H9 (cell line): ENCODE data around the gene PPFIBP1. TPM values are rescaled to one million over a fixed set of nuclear protein-coding genes. Genes with fewer than 3 reads are reported as not detected.
"Not testable (repeated sequence)": the region's sequence is repeated elsewhere in the genome, so short reads cannot be mapped to it uniquely, and the experiment has no call there.

Source experiments
- DNase-seq: peaks from one replicate; pipeline ENCODE4 v3.0.0-alpha.2; 2017
- H2AFZ ChIP-seq: one replicate; pipeline ENCODE4 v1.6.1; 2013; ENCODE audit warnings: mild to moderate bottlenecking, low read length, control low read depth, moderate library complexity
- H2AK5ac ChIP-seq: 2 replicates; pipeline ENCODE4 v1.6.1; 2013; ENCODE audit warnings: low read length, control low read depth, mixed read lengths; ENCODE audit not compliant: insufficient read length
- H2BK120ac ChIP-seq: one replicate; pipeline ENCODE4 v1.6.1; 2013; ENCODE audit warnings: low read depth, mild to moderate bottlenecking, low read length, control low read depth, inconsistent platforms; ENCODE audit not compliant: poor library complexity, severe bottlenecking
- H2BK12ac ChIP-seq: 2 replicates; pipeline ENCODE4 v1.6.1; 2013; ENCODE audit warnings: low read length, control low read depth, mixed read lengths, low read depth; ENCODE audit not compliant: insufficient read length
- H2BK15ac ChIP-seq: 2 replicates; pipeline ENCODE4 v1.6.1; 2013; ENCODE audit warnings: low read depth, low read length, control low read depth
- H2BK20ac ChIP-seq: one replicate; pipeline ENCODE4 v1.6.1; 2013; ENCODE audit warnings: low read depth, mild to moderate bottlenecking, low read length, control low read depth, inconsistent platforms; ENCODE audit not compliant: poor library complexity, severe bottlenecking
- H2BK5ac ChIP-seq: 2 replicates; pipeline ENCODE4 v1.6.1; 2013; ENCODE audit warnings: low read length, control low read depth, mixed read lengths; ENCODE audit not compliant: insufficient read length
- H3K14ac ChIP-seq: 2 replicates; pipeline ENCODE4 v1.6.1; 2013; ENCODE audit warnings: low read length, control low read depth; ENCODE audit not compliant: insufficient read depth
- H3K18ac ChIP-seq: 2 replicates; pipeline ENCODE4 v1.6.1; 2013; ENCODE audit warnings: low read depth, mild to moderate bottlenecking, mixed read lengths, low read length, control low read depth; ENCODE audit not compliant: insufficient read length
- H3K23ac ChIP-seq: 2 replicates; pipeline ENCODE4 v1.6.1; 2013; ENCODE audit warnings: low read length, control low read depth, mixed read lengths, low read depth; ENCODE audit not compliant: insufficient read length
- H3K23me2 ChIP-seq: 2 replicates; pipeline ENCODE4 v1.6.1; 2013; ENCODE audit warnings: low read depth, mild to moderate bottlenecking, mixed read lengths, low read length, control low read depth; ENCODE audit not compliant: insufficient read length, poor library complexity, severe bottlenecking
- H3K27ac ChIP-seq: 2 replicates; pipeline ENCODE4 v1.5.1; 2013; ENCODE audit warnings: low read length, control low read depth, mixed read lengths, low read depth; ENCODE audit not compliant: insufficient read length
- H3K27me3 ChIP-seq: 2 replicates; pipeline ENCODE4 v1.6.1; 2013; ENCODE audit warnings: low read length, control low read depth, inconsistent platforms; ENCODE audit not compliant: insufficient read depth
- H3K4ac ChIP-seq: 2 replicates; pipeline ENCODE4 v1.6.1; 2013; ENCODE audit warnings: low read depth, mild to moderate bottlenecking, control low read depth, inconsistent platforms, low read length, moderate library complexity
- H3K4me1 ChIP-seq: 2 replicates; pipeline ENCODE4 v1.6.1; 2013; ENCODE audit warnings: low read length, control low read depth, inconsistent platforms; ENCODE audit not compliant: insufficient read depth
- H3K4me2 ChIP-seq: 2 replicates; pipeline ENCODE4 v1.6.1; 2013; ENCODE audit warnings: low read length, control low read depth, mixed read lengths; ENCODE audit not compliant: insufficient read length, insufficient read depth
- H3K56ac ChIP-seq: 2 replicates; pipeline ENCODE4 v1.6.1; 2013; ENCODE audit warnings: low read depth, mild to moderate bottlenecking, mixed read lengths, low read length, control low read depth; ENCODE audit not compliant: insufficient read length
- H3K79me1 ChIP-seq: 2 replicates; pipeline ENCODE4 v1.6.1; 2013; ENCODE audit warnings: low read depth, mild to moderate bottlenecking, moderate library complexity, low read length, control low read depth, inconsistent platforms; ENCODE audit not compliant: insufficient read depth, poor library complexity, severe bottlenecking
- H3K79me2 ChIP-seq: 2 replicates; pipeline ENCODE4 v1.6.1; 2013; ENCODE audit warnings: low read length, control low read depth, inconsistent platforms; ENCODE audit not compliant: insufficient read depth
- H3K9ac ChIP-seq: 2 replicates; pipeline ENCODE4 v1.6.1; 2013; ENCODE audit warnings: low read length, control low read depth, mixed read lengths; ENCODE audit not compliant: insufficient read length; ENCODE audit errors: extremely low read depth
- H3K9me3 ChIP-seq: one replicate; pipeline ENCODE4 v1.6.1; 2013; ENCODE audit warnings: low read depth, low read length, inconsistent platforms; ENCODE audit not compliant: control insufficient read depth
- H3T11ph ChIP-seq: one replicate; pipeline ENCODE4 v1.6.1; 2013; ENCODE audit warnings: mild to moderate bottlenecking, low read length, control low read depth, inconsistent platforms
- H4K20me1 ChIP-seq: one replicate; pipeline ENCODE4 v1.6.1; 2013; ENCODE audit not compliant: control insufficient read depth, insufficient read length, insufficient read depth
- H4K5ac ChIP-seq: 2 replicates; pipeline ENCODE4 v1.6.1; 2013; ENCODE audit warnings: low read depth, mild to moderate bottlenecking, mixed read lengths, low read length, control low read depth; ENCODE audit not compliant: insufficient read length
- H4K8ac ChIP-seq: replicated peaks from 2 replicates; pipeline ENCODE4 v1.6.1; 2013; ENCODE audit warnings: low read length, control low read depth, mixed read lengths, low read depth; ENCODE audit not compliant: insufficient read length
- H4K91ac ChIP-seq: 2 replicates; pipeline ENCODE4 v1.6.1; 2013; ENCODE audit warnings: low read depth, mild to moderate bottlenecking, moderate library complexity, mixed read lengths, low read length, control low read depth; ENCODE audit not compliant: insufficient read length
- H3K27ac Mint-ChIP-seq, 3 experiments: 2 replicates in 2 of 3; 3 replicates in 1 of 3; pipeline ENCODE4 v1.8.0; 2020 to 2021; ENCODE audit warnings: mixed read lengths in 3 of 3, mild to moderate bottlenecking in 1 of 3, moderate library complexity in 1 of 3
- H3K27me3 Mint-ChIP-seq: 2 replicates; pipeline ENCODE4 v1.8.0; 2021; ENCODE audit warnings: low read depth, mild to moderate bottlenecking, moderate library complexity, mixed read lengths
- H3K36me3 Mint-ChIP-seq, 3 experiments: 2 replicates in 2 of 3; 3 replicates in 1 of 3; pipeline ENCODE4 v1.8.0; 2020 to 2021; ENCODE audit warnings: low read depth in 3 of 3, mixed read lengths in 3 of 3; ENCODE audit not compliant: insufficient read depth in 1 of 3
- H3K4me1 Mint-ChIP-seq, 2 experiments: 2 replicates each; pipeline ENCODE4 v1.8.0; 2020; ENCODE audit warnings: mixed read lengths in 2 of 2
- H3K4me3 Mint-ChIP-seq, 2 experiments: 2 replicates in 1 of 2; 3 replicates in 1 of 2; pipeline ENCODE4 v1.8.0; 2020 to 2021; ENCODE audit warnings: mild to moderate bottlenecking in 2 of 2, mixed read lengths in 2 of 2, moderate library complexity in 1 of 2
- H3K9me3 Mint-ChIP-seq, 2 experiments: 2 replicates in 1 of 2; 3 replicates in 1 of 2; pipeline ENCODE4 v1.8.0; 2020; ENCODE audit warnings: mild to moderate bottlenecking in 2 of 2, mixed read lengths in 2 of 2, moderate library complexity in 1 of 2
- CTCF ChIP-seq: fragments of 200-600 bp; sonication (generic); conservative IDR thresholded peaks from 3 replicates; pipeline ENCODE4 v1.8.0; 2021; ENCODE audit warnings: antibody characterized with exemption, mild to moderate bottlenecking
- WGBS: extraction: QIAGEN DNeasy Blood & Tissue Kit; methylation state at CpG from one replicate; pipeline ENCODE4 v1.1.7; 2013; ENCODE audit warnings: missing lambda C conversion rate, low lambda C conversion rate, mixed read lengths; ENCODE audit not compliant: insufficient read length; ENCODE audit errors: extremely low coverage; 5-methylcytosine and 5-hydroxymethylcytosine counted together
- total RNA-seq: library from RNA; stranded (reverse); gene quantifications from 2 replicates; pipeline ENCODE4 v1.2.1, GENCODE V29; 2021

PPFIBP1 gene
- total RNA-seq, 1 experiment from 2014 or later = 29.2 TPM

DNA sequence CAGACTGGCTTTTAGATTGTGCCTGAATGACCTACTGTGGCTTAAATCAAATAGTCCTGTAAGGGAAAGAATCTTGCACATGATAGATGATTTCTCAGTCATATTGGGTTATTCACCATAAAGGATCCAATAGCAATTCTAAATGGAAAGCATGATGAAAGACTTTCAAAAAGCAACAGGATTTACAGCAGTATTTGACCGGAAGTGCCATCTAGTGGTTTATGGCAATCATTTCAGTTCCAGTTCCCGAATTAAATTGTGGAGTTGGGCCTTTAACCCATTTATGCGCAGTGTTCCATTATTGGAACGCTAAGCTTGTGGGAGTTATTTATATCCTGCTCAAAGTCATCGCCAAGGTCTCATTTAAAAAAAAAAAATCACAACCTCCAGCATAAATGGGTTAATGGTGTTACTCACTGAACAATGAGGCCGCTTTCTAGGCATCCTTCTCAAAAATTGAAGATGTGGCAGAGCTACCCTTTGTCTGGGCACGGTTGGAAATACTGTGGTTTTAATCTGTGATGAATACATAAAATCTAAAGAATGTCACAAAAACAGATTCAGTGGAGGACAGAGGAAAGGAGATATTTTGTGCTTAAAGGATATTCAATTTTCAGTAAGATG lies 111.5 kb downstream of the PPFIBP1 start:
- H3K27me3 ChIP-seq = no peaks in the 10 kb centered on the region
- no peak overlapping the region for H3K14ac ChIP-seq
- H3K18ac ChIP-seq = no peak overlapping the region
- Mint-ChIP-seq H3K4me3 (no peak overlapping the region), H3K27ac (no peak overlapping the region), H3K27me3 (no peaks in the 10 kb centered on the region), H3K36me3 (no peaks in the 10 kb centered on the region), H3K9me3 (no peaks in the 10 kb centered on the region), H3K4me1 (peaks cover 0 to 4% of the 10 kb centered on the region in 2 experiments; a peak in 2 of 4 replicates)
- no peaks in the 10 kb centered on the region for H3K23me2 ChIP-seq
- no peak overlapping the region for H4K5ac ChIP-seq
- no peak overlapping the region for H3T11ph ChIP-seq
- H2AFZ ChIP-seq = no peak overlapping the region
- H2BK5ac ChIP-seq = no peak overlapping the region
- H3K9me3 ChIP-seq = no peaks in the 10 kb centered on the region
- TF ChIP-seq CTCF = peak; percentile 75
- H4K8ac ChIP-seq = no peak overlapping the region
- no peak overlapping the region for H3K9ac ChIP-seq
- H2BK20ac ChIP-seq = no peak overlapping the region
- no peak overlapping the region for H2AK5ac ChIP-seq
- H3K79me2 ChIP-seq = no peaks in the 10 kb centered on the region
- H2BK15ac ChIP-seq = no peak overlapping the region
- H2BK120ac ChIP-seq = no peak overlapping the region
- H3K79me1 ChIP-seq = no peaks in the 10 kb centered on the region
- no peak overlapping the region for H3K56ac ChIP-seq
- no peak overlapping the region for H3K23ac ChIP-seq
- H3K27ac ChIP-seq = no peak overlapping the region
- H4K20me1 ChIP-seq = no peaks in the 10 kb centered on the region
- DNase-seq = no peak
- no peak overlapping the region for H3K4me2 ChIP-seq
- no peak overlapping the region for H2BK12ac ChIP-seq
- WGBS = no CpG with 5 or more reads among the region's 7 CpGs
- no peaks in the 10 kb centered on the region for H3K4me1 ChIP-seq
- H4K91ac ChIP-seq = no peak overlapping the region
- H3K4ac ChIP-seq = no peak overlapping the region

GRCh38 chr12:27636569-27636968 lies 112.6 kb downstream of the PPFIBP1 start:
- H3K9me3 Mint-ChIP-seq, H2BK120ac ChIP-seq, H4K5ac ChIP-seq, H2BK5ac ChIP-seq, H2BK12ac ChIP-seq, H3K4me2 ChIP-seq, DNase-seq, H3K23ac ChIP-seq, H3T11ph ChIP-seq, H3K79me2 ChIP-seq, H3K27me3 Mint-ChIP-seq, H4K91ac ChIP-seq, H3K27me3 ChIP-seq, H3K23me2 ChIP-seq, H3K56ac ChIP-seq, H2AFZ ChIP-seq, H3K27ac Mint-ChIP-seq, H2AK5ac ChIP-seq, H3K18ac ChIP-seq, H3K4ac ChIP-seq, H3K27ac ChIP-seq, H4K8ac ChIP-seq, H3K9me3 ChIP-seq, H3K79me1 ChIP-seq, H3K4me3 Mint-ChIP-seq, H4K20me1 ChIP-seq, H3K14ac ChIP-seq, H2BK20ac ChIP-seq, H3K9ac ChIP-seq, H3K4me1 ChIP-seq, H2BK15ac ChIP-seq, H3K4me1 Mint-ChIP-seq, H3K36me3 Mint-ChIP-seq: not testable (repeated sequence)
- no CpG with 5 or more reads among the region's 4 CpGs for WGBS
